H9 (cell line): ENCODE data around the gene CHRNA3. TPM values are rescaled to one million over a fixed set of nuclear protein-coding genes. Genes with fewer than 3 reads are reported as not detected.

ENCODE experiments used
- DNase-seq: peaks from one replicate; pipeline ENCODE4 v3.0.0-alpha.2; 2017
- H2AFZ ChIP-seq: one replicate; pipeline ENCODE4 v1.6.1; 2013; ENCODE audit warnings: mild to moderate bottlenecking, low read length, control low read depth, moderate library complexity
- H2AK5ac ChIP-seq: 2 replicates; pipeline ENCODE4 v1.6.1; 2013; ENCODE audit warnings: low read length, control low read depth, mixed read lengths; ENCODE audit not compliant: insufficient read length
- H2BK120ac ChIP-seq: one replicate; pipeline ENCODE4 v1.6.1; 2013; ENCODE audit warnings: low read depth, mild to moderate bottlenecking, low read length, control low read depth, inconsistent platforms; ENCODE audit not compliant: poor library complexity, severe bottlenecking
- H2BK12ac ChIP-seq: 2 replicates; pipeline ENCODE4 v1.6.1; 2013; ENCODE audit warnings: low read length, control low read depth, mixed read lengths, low read depth; ENCODE audit not compliant: insufficient read length
- H2BK15ac ChIP-seq: 2 replicates; pipeline ENCODE4 v1.6.1; 2013; ENCODE audit warnings: low read depth, low read length, control low read depth
- H2BK20ac ChIP-seq: one replicate; pipeline ENCODE4 v1.6.1; 2013; ENCODE audit warnings: low read depth, mild to moderate bottlenecking, low read length, control low read depth, inconsistent platforms; ENCODE audit not compliant: poor library complexity, severe bottlenecking
- H2BK5ac ChIP-seq: 2 replicates; pipeline ENCODE4 v1.6.1; 2013; ENCODE audit warnings: low read length, control low read depth, mixed read lengths; ENCODE audit not compliant: insufficient read length
- H3K14ac ChIP-seq: 2 replicates; pipeline ENCODE4 v1.6.1; 2013; ENCODE audit warnings: low read length, control low read depth; ENCODE audit not compliant: insufficient read depth
- H3K18ac ChIP-seq: 2 replicates; pipeline ENCODE4 v1.6.1; 2013; ENCODE audit warnings: low read depth, mild to moderate bottlenecking, mixed read lengths, low read length, control low read depth; ENCODE audit not compliant: insufficient read length
- H3K23ac ChIP-seq: 2 replicates; pipeline ENCODE4 v1.6.1; 2013; ENCODE audit warnings: low read length, control low read depth, mixed read lengths, low read depth; ENCODE audit not compliant: insufficient read length
- H3K23me2 ChIP-seq: 2 replicates; pipeline ENCODE4 v1.6.1; 2013; ENCODE audit warnings: low read depth, mild to moderate bottlenecking, mixed read lengths, low read length, control low read depth; ENCODE audit not compliant: insufficient read length, poor library complexity, severe bottlenecking
- H3K27ac ChIP-seq: 2 replicates; pipeline ENCODE4 v1.5.1; 2013; ENCODE audit warnings: low read length, control low read depth, mixed read lengths, low read depth; ENCODE audit not compliant: insufficient read length
- H3K27me3 ChIP-seq: 2 replicates; pipeline ENCODE4 v1.6.1; 2013; ENCODE audit warnings: low read length, control low read depth, inconsistent platforms; ENCODE audit not compliant: insufficient read depth
- H3K4ac ChIP-seq: 2 replicates; pipeline ENCODE4 v1.6.1; 2013; ENCODE audit warnings: low read depth, mild to moderate bottlenecking, control low read depth, inconsistent platforms, low read length, moderate library complexity
- H3K4me1 ChIP-seq: 2 replicates; pipeline ENCODE4 v1.6.1; 2013; ENCODE audit warnings: low read length, control low read depth, inconsistent platforms; ENCODE audit not compliant: insufficient read depth
- H3K4me2 ChIP-seq: 2 replicates; pipeline ENCODE4 v1.6.1; 2013; ENCODE audit warnings: low read length, control low read depth, mixed read lengths; ENCODE audit not compliant: insufficient read length, insufficient read depth
- H3K56ac ChIP-seq: 2 replicates; pipeline ENCODE4 v1.6.1; 2013; ENCODE audit warnings: low read depth, mild to moderate bottlenecking, mixed read lengths, low read length, control low read depth; ENCODE audit not compliant: insufficient read length
- H3K79me1 ChIP-seq: 2 replicates; pipeline ENCODE4 v1.6.1; 2013; ENCODE audit warnings: low read depth, mild to moderate bottlenecking, moderate library complexity, low read length, control low read depth, inconsistent platforms; ENCODE audit not compliant: insufficient read depth, poor library complexity, severe bottlenecking
- H3K79me2 ChIP-seq: 2 replicates; pipeline ENCODE4 v1.6.1; 2013; ENCODE audit warnings: low read length, control low read depth, inconsistent platforms; ENCODE audit not compliant: insufficient read depth
- H3K9ac ChIP-seq: 2 replicates; pipeline ENCODE4 v1.6.1; 2013; ENCODE audit warnings: low read length, control low read depth, mixed read lengths; ENCODE audit not compliant: insufficient read length; ENCODE audit errors: extremely low read depth
- H3K9me3 ChIP-seq: one replicate; pipeline ENCODE4 v1.6.1; 2013; ENCODE audit warnings: low read depth, low read length, inconsistent platforms; ENCODE audit not compliant: control insufficient read depth
- H3T11ph ChIP-seq: one replicate; pipeline ENCODE4 v1.6.1; 2013; ENCODE audit warnings: mild to moderate bottlenecking, low read length, control low read depth, inconsistent platforms
- H4K20me1 ChIP-seq: one replicate; pipeline ENCODE4 v1.6.1; 2013; ENCODE audit not compliant: control insufficient read depth, insufficient read length, insufficient read depth
- H4K5ac ChIP-seq: 2 replicates; pipeline ENCODE4 v1.6.1; 2013; ENCODE audit warnings: low read depth, mild to moderate bottlenecking, mixed read lengths, low read length, control low read depth; ENCODE audit not compliant: insufficient read length
- H4K8ac ChIP-seq: replicated peaks from 2 replicates; pipeline ENCODE4 v1.6.1; 2013; ENCODE audit warnings: low read length, control low read depth, mixed read lengths, low read depth; ENCODE audit not compliant: insufficient read length
- H4K91ac ChIP-seq: 2 replicates; pipeline ENCODE4 v1.6.1; 2013; ENCODE audit warnings: low read depth, mild to moderate bottlenecking, moderate library complexity, mixed read lengths, low read length, control low read depth; ENCODE audit not compliant: insufficient read length
- H3K27ac Mint-ChIP-seq, 3 experiments: 2 replicates in 2 of 3; 3 replicates in 1 of 3; pipeline ENCODE4 v1.8.0; 2020 to 2021; ENCODE audit warnings: mixed read lengths in 3 of 3, mild to moderate bottlenecking in 1 of 3, moderate library complexity in 1 of 3
- H3K27me3 Mint-ChIP-seq: 2 replicates; pipeline ENCODE4 v1.8.0; 2021; ENCODE audit warnings: low read depth, mild to moderate bottlenecking, moderate library complexity, mixed read lengths
- H3K36me3 Mint-ChIP-seq, 3 experiments: 2 replicates in 2 of 3; 3 replicates in 1 of 3; pipeline ENCODE4 v1.8.0; 2020 to 2021; ENCODE audit warnings: low read depth in 3 of 3, mixed read lengths in 3 of 3; ENCODE audit not compliant: insufficient read depth in 1 of 3
- H3K4me1 Mint-ChIP-seq, 2 experiments: 2 replicates each; pipeline ENCODE4 v1.8.0; 2020; ENCODE audit warnings: mixed read lengths in 2 of 2
- H3K4me3 Mint-ChIP-seq, 2 experiments: 2 replicates in 1 of 2; 3 replicates in 1 of 2; pipeline ENCODE4 v1.8.0; 2020 to 2021; ENCODE audit warnings: mild to moderate bottlenecking in 2 of 2, mixed read lengths in 2 of 2, moderate library complexity in 1 of 2
- H3K9me3 Mint-ChIP-seq, 2 experiments: 2 replicates in 1 of 2; 3 replicates in 1 of 2; pipeline ENCODE4 v1.8.0; 2020; ENCODE audit warnings: mild to moderate bottlenecking in 2 of 2, mixed read lengths in 2 of 2, moderate library complexity in 1 of 2
- WGBS: extraction: QIAGEN DNeasy Blood & Tissue Kit; methylation state at CpG from one replicate; pipeline ENCODE4 v1.1.7; 2013; ENCODE audit warnings: missing lambda C conversion rate, low lambda C conversion rate, mixed read lengths; ENCODE audit not compliant: insufficient read length; ENCODE audit errors: extremely low coverage; 5-methylcytosine and 5-hydroxymethylcytosine counted together
- total RNA-seq: library from RNA; stranded (reverse); gene quantifications from 2 replicates; pipeline ENCODE4 v1.2.1, GENCODE V29; 2021
- TF ChIP-seq, protein P1 (sequence below): fragments of 200-600 bp; sonication (generic); conservative IDR thresholded peaks from 3 replicates; pipeline ENCODE4 v1.8.0; 2021; ENCODE audit warnings: antibody characterized with exemption, mild to moderate bottlenecking

Gene CHRNA3
- total RNA-seq, 1 experiment from 2014 or later = 0.81 TPM

DNA sequence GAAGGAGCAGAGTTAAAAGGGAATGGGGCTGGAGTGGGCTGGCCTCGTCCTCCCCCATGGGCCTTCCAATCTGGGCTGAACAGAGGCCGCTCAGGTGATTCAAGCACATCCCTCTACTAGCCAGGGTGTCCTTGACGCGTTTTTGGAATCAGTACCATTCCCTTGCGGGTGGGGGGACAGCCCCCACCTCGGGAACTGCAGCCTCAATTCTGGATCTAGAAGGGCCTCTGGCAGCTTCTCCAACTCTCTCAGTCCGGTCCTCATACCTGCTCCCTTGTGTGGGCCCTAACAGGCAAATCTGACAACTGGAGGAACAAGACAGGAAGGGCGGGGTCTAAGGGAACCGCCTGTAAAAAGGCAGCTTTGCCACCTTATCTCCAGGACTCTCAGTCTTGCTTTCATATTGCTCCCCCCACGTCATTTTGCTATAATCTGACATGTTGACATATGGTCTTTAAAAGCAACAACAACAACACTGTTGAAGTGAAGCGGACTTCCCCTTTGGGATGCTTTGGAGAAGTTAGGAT lies 21.0 kb upstream of the CHRNA3 start:
- no CpG with 5 or more reads among the region's 11 CpGs for WGBS
- no peak overlapping the region for H3K4ac ChIP-seq
- H3K27ac ChIP-seq = no peak overlapping the region
- H3K9me3 ChIP-seq = no peaks in the 10 kb centered on the region
- H2BK5ac ChIP-seq = no peak overlapping the region
- no peak overlapping the region for H3T11ph ChIP-seq
- no peak overlapping the region for H3K56ac ChIP-seq
- peaks cover 4% of the 10 kb centered on the region for H3K23me2 ChIP-seq
- no peak overlapping the region for H2AK5ac ChIP-seq
- no peak for DNase-seq
- H3K9ac ChIP-seq = no peak overlapping the region
- H3K23ac ChIP-seq = no peak overlapping the region
- no peaks in the 10 kb centered on the region; the same call in 1 of the 2 replicates for H3K27me3 ChIP-seq
- H2BK20ac ChIP-seq = no peak overlapping the region
- no peaks in the 10 kb centered on the region for H4K20me1 ChIP-seq
- TF ChIP-seq, protein P1, sequence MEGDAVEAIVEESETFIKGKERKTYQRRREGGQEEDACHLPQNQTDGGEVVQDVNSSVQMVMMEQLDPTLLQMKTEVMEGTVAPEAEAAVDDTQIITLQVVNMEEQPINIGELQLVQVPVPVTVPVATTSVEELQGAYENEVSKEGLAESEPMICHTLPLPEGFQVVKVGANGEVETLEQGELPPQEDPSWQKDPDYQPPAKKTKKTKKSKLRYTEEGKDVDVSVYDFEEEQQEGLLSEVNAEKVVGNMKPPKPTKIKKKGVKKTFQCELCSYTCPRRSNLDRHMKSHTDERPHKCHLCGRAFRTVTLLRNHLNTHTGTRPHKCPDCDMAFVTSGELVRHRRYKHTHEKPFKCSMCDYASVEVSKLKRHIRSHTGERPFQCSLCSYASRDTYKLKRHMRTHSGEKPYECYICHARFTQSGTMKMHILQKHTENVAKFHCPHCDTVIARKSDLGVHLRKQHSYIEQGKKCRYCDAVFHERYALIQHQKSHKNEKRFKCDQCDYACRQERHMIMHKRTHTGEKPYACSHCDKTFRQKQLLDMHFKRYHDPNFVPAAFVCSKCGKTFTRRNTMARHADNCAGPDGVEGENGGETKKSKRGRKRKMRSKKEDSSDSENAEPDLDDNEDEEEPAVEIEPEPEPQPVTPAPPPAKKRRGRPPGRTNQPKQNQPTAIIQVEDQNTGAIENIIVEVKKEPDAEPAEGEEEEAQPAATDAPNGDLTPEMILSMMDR = no peak
- H2BK15ac ChIP-seq = no peak overlapping the region
- no peaks in the 10 kb centered on the region for H3K4me1 ChIP-seq
- no peak overlapping the region for H3K14ac ChIP-seq
- Mint-ChIP-seq H3K27me3 (peaks cover 25% of the 10 kb centered on the region), H3K36me3 (no peaks in the 10 kb centered on the region; a peak in 1 of 7 replicates), H3K4me3 (peak overlapping the region; percentile 72 to 88), H3K9me3 (no peaks in the 10 kb centered on the region; a peak in 1 of 5 replicates), H3K27ac (peak overlapping the region in 2 of 3 experiments; percentile 89 to 94; a peak in 3 of 7 replicates), H3K4me1 (peaks cover 13 to 24% of the 10 kb centered on the region in 2 experiments)
- peak overlapping the region; percentile 53 for H3K4me2 ChIP-seq
- H4K5ac ChIP-seq = no peak overlapping the region
- H3K79me2 ChIP-seq = no peaks in the 10 kb centered on the region
- no peak overlapping the region for H2BK120ac ChIP-seq
- no peaks in the 10 kb centered on the region for H3K79me1 ChIP-seq
- no peak overlapping the region for H2AFZ ChIP-seq
- no peak overlapping the region for H4K8ac ChIP-seq
- H4K91ac ChIP-seq = no peak overlapping the region
- no peak overlapping the region for H3K18ac ChIP-seq
- no peak overlapping the region for H2BK12ac ChIP-seq
